ENCODE results near the gene PLXNA3.

DNA sequence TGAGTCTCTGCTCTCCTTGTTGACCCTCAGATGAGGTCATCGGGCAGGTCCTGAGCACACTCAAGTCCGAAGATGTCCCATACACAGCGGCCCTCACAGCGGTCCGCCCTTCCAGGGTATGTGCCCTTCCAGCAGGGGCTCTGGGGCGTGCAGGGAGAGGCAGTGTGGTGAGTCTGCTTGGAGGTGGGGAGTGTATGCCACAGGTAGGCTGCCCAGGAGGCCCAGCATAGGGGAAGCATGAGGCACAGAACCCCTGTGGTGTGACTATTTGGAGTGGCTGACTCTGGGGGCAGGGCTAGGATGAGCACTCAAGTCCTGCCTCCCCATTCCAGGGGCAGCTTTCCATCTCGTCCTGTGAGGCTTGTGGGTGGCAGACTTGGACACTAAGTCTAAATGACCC lies 24.5 kb upstream of the PLXNA3 start:
- TF ChIP-seq ZFX (IDR thresholded peaks at IDR 0.05; ENCODE audit: borderline replicate concordance) = no peak
- TF ChIP-seq, protein P1, sequence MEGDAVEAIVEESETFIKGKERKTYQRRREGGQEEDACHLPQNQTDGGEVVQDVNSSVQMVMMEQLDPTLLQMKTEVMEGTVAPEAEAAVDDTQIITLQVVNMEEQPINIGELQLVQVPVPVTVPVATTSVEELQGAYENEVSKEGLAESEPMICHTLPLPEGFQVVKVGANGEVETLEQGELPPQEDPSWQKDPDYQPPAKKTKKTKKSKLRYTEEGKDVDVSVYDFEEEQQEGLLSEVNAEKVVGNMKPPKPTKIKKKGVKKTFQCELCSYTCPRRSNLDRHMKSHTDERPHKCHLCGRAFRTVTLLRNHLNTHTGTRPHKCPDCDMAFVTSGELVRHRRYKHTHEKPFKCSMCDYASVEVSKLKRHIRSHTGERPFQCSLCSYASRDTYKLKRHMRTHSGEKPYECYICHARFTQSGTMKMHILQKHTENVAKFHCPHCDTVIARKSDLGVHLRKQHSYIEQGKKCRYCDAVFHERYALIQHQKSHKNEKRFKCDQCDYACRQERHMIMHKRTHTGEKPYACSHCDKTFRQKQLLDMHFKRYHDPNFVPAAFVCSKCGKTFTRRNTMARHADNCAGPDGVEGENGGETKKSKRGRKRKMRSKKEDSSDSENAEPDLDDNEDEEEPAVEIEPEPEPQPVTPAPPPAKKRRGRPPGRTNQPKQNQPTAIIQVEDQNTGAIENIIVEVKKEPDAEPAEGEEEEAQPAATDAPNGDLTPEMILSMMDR (IDR thresholded peaks at IDR 0.05) = no peak

Data from 22Rv1 (cell line).